Measurements from ENCODE around the gene ZNF76.

DNA sequence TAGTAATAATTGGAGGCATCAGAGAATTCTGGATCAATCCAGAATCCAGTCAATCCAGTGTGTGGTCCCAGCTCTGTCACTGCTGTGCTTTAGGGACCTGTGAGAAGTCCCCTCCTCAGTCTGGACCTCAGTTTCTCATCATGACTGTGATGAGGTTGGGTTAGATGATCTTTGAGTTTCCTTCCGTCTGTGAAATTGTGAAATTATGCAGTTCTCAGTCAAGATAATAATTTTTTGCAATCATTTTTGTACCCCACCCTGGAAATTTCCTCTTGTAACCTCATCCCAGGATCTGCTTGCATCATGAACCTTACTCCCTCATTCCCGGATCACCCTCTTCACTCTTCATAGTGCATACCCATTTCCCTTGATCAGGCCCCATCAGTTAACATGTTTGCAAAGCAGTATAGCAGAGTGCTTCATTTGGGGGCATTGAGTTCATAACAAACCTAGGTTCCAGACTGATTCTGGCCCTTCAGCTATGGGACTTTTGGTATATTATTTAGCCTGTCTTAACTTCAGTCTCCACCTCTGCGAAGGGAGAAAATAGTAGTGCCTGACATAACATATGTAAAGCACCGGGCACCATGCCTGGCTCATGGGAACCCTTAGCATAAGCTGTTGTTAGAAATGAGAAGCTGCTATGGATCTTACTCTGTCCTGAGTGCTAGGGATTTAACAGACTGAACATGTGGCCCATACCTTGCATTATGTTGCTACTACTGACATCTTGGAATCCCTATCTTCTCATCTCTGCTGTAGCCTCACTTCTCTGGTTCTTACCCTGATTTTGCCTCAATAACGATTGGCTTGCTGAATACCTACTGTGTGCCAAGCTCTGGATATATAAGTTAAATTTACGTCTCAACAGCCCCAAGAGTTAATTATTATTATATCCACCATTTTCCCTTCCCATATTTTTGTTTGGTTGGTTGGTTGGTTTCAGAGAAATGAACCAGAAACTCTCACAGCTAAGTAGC is 1.3 kb downstream of the ZNF76 start:
- TF ChIP-seq, protein P1, sequence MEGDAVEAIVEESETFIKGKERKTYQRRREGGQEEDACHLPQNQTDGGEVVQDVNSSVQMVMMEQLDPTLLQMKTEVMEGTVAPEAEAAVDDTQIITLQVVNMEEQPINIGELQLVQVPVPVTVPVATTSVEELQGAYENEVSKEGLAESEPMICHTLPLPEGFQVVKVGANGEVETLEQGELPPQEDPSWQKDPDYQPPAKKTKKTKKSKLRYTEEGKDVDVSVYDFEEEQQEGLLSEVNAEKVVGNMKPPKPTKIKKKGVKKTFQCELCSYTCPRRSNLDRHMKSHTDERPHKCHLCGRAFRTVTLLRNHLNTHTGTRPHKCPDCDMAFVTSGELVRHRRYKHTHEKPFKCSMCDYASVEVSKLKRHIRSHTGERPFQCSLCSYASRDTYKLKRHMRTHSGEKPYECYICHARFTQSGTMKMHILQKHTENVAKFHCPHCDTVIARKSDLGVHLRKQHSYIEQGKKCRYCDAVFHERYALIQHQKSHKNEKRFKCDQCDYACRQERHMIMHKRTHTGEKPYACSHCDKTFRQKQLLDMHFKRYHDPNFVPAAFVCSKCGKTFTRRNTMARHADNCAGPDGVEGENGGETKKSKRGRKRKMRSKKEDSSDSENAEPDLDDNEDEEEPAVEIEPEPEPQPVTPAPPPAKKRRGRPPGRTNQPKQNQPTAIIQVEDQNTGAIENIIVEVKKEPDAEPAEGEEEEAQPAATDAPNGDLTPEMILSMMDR (IDR thresholded peaks at IDR 0.05): no peak
- no peak for TF ChIP-seq POLR2A (IDR thresholded peaks at IDR 0.05)
